AG04449 (cell line): ENCODE measurements around the gene GATA5.

Experiments used
- CTCF ChIA-PET: fragments of 350-600 bp; formaldehyde crosslinking; extraction: SDS; loops from one replicate; lab custom pipeline; 2021; ENCODE audit warnings: antibody characterized with exemption; lab: Yijun Ruan, JAX
- POLR2A ChIA-PET: fragments of 400-600, 350-600 bp; formaldehyde crosslinking; extraction: SDS; loops from one replicate; lab custom pipeline; 2020; ENCODE audit warnings: antibody characterized with exemption, inconsistent platforms; lab: Yijun Ruan, JAX
- DNase-seq: peaks from one replicate; pipeline ENCODE4 v3.0.0-alpha.2; 2010; ENCODE audit warnings: low read depth, low spot score
- H3K4me3 ChIP-seq: 2 replicates; pipeline ENCODE4 v1.5.1; 2011; ENCODE audit warnings: low read depth, mild to moderate bottlenecking, control low read depth, low read length
- TF ChIP-seq, protein P1 (sequence below): IDR thresholded peaks from one replicate; pipeline ENCODE4 v1.5.1; 2011; ENCODE audit warnings: mild to moderate bottlenecking, moderate library complexity, low read length, control low read depth, inconsistent platforms; ENCODE audit not compliant: insufficient read depth; ENCODE audit errors: missing control alignments

The GATA5 gene

DNA sequence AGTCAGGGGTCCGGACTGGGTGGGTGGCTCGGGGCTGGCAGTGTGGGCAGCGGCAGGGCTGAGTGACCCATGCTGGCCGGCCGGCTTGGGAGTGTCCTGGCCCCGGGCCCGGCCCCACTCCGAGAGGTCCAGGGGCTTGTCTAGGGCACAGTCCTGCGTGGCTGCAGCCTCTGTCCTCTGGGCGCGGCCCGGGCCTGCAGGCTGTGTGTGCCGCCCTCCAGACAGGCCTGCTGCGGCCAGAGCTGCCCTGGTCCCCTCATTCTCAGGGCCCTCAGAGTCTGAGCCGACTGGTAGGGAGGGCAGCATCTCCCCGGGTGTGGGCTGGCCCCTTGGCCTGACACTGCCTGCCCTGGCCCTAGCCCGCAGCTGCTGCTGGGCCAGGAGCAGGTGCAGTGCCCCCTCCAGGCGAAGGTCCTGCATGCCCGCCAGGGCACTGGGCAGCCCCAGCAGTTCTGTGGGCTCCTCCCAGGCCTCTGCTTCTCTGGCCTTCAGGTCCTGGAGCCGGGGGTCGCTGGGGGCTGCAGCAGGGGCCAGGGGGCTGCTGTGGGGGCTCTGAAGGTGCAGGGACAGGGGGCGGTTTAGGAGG lies 61.8 kb downstream of the GATA5 start:
- TF ChIP-seq, protein P1, sequence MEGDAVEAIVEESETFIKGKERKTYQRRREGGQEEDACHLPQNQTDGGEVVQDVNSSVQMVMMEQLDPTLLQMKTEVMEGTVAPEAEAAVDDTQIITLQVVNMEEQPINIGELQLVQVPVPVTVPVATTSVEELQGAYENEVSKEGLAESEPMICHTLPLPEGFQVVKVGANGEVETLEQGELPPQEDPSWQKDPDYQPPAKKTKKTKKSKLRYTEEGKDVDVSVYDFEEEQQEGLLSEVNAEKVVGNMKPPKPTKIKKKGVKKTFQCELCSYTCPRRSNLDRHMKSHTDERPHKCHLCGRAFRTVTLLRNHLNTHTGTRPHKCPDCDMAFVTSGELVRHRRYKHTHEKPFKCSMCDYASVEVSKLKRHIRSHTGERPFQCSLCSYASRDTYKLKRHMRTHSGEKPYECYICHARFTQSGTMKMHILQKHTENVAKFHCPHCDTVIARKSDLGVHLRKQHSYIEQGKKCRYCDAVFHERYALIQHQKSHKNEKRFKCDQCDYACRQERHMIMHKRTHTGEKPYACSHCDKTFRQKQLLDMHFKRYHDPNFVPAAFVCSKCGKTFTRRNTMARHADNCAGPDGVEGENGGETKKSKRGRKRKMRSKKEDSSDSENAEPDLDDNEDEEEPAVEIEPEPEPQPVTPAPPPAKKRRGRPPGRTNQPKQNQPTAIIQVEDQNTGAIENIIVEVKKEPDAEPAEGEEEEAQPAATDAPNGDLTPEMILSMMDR: no peak
- H3K4me3 ChIP-seq: no peak overlapping the region
- POLR2A ChIA-PET: no interaction called here
- CTCF ChIA-PET: interaction anchor here (0.6 to 1.6 kb wide), 2 partner anchors 10 to 203 kb away, joined by 3 to 4 read pairs; no protein-coding TSS in a partner anchor
- no peak for DNase-seq
